SK-N-SH (cell line): Measurements from ENCODE around the gene ACSF3. TPM values are rescaled to one million over a fixed set of nuclear protein-coding genes. Genes with fewer than 3 reads are reported as not detected.

Experiments
- CTCF ChIA-PET: fragments of 300-600, 350-600 bp; formaldehyde crosslinking; extraction: SDS; loops from one replicate; lab custom pipeline; 2021; lab: Yijun Ruan, JAX
- POLR2A ChIA-PET: fragments of 350-600 bp; sonication (Branson Sonifier 250); formaldehyde crosslinking; extraction: SDS; loops from one replicate; lab custom pipeline; 2020; ENCODE audit warnings: antibody characterized with exemption, inconsistent platforms; lab: Yijun Ruan, JAX
- DNase-seq: peaks from one replicate; pipeline ENCODE4 v3.0.0; 2012
- H2AFZ ChIP-seq: fragments of 200-600 bp; sonication (generic); 2 replicates; pipeline ENCODE4 v1.8.1; 2016; ENCODE audit warnings: antibody characterized with exemption, mild to moderate bottlenecking, low read depth
- H3F3A ChIP-seq: fragments of 200-600 bp; sonication (generic); replicated peaks from 2 replicates; pipeline ENCODE3; 2016; ENCODE audit warnings: antibody characterized with exemption, mild to moderate bottlenecking; ENCODE audit not compliant: insufficient read depth
- H3K27ac ChIP-seq, 2 experiments: fragments of 200-500 bp in 1 of 2; fragments of 200-600 bp in 1 of 2; sonication (Bioruptor generic) in 1 of 2; sonication (generic), shearing (Covaris generic) in 1 of 2; 2 replicates each; pipeline versions ENCODE4 v1.5.1 to v1.6.1; 2014 to 2016; ENCODE audit warnings: low read depth in 2 of 2, inconsistent platforms in 1 of 2, low read length in 1 of 2, mild to moderate bottlenecking in 1 of 2, mixed read lengths in 1 of 2
- H3K27me3 ChIP-seq: fragments of 200-600 bp; sonication (generic), shearing (Covaris generic); 2 replicates; pipeline ENCODE4 v1.6.1; 2016; ENCODE audit warnings: mixed run types; ENCODE audit not compliant: insufficient read depth
- H3K36me3 ChIP-seq, 2 experiments: fragments of 200-500 bp in 1 of 2; fragments of 200-600 bp in 1 of 2; sonication (Bioruptor generic) in 1 of 2; sonication (generic) in 1 of 2; replicated peaks in 1 of 2; 2 replicates each; pipeline versions ENCODE3 to v1.5.1; 2014 to 2016; ENCODE audit warnings: low read length in 1 of 2, mild to moderate bottlenecking in 1 of 2; ENCODE audit not compliant: insufficient read depth in 2 of 2, control insufficient read depth in 1 of 2
- H3K4me1 ChIP-seq, 2 experiments: fragments of 200-500 bp in 1 of 2; fragments of 200-600 bp in 1 of 2; sonication (Bioruptor generic) in 1 of 2; sonication (generic), shearing (Covaris generic) in 1 of 2; 2 replicates each; pipeline versions ENCODE4 v1.5.1 to v1.6.1; 2014 to 2016; ENCODE audit warnings: low read depth in 1 of 2, low read length in 1 of 2, mixed run types in 1 of 2; ENCODE audit not compliant: insufficient read depth in 2 of 2, control insufficient read depth in 1 of 2
- H3K4me2 ChIP-seq: fragments of 200-600 bp; sonication (generic), shearing (Covaris generic); 2 replicates; pipeline ENCODE4 v1.6.1; 2017; ENCODE audit warnings: mixed run types
- H3K4me3 ChIP-seq, 2 experiments: fragments of 200-500 bp in 1 of 2; fragments of 200-600 bp in 1 of 2; sonication (Bioruptor generic) in 1 of 2; sonication (generic), shearing (Covaris generic) in 1 of 2; 2 replicates each; pipeline versions ENCODE4 v1.5.1 to v1.8.1; 2014 to 2016; ENCODE audit warnings: low read depth in 2 of 2, inconsistent platforms in 1 of 2, low read length in 1 of 2, mild to moderate bottlenecking in 1 of 2, mixed read lengths in 1 of 2, moderate library complexity in 1 of 2
- H3K79me2 ChIP-seq: fragments of 200-600 bp; sonication (generic); 2 replicates; pipeline ENCODE4 v1.8.1; 2017; ENCODE audit warnings: mild to moderate bottlenecking; ENCODE audit not compliant: insufficient read depth
- H3K9ac ChIP-seq: fragments of 200-600 bp; sonication (generic); 2 replicates; pipeline ENCODE4 v1.6.1; 2017; ENCODE audit warnings: mixed run types
- H3K9me2 ChIP-seq: fragments of 200-600 bp; sonication (generic); 2 replicates; pipeline ENCODE4 v1.6.1; 2017; ENCODE audit warnings: mixed run types
- H3K9me3 ChIP-seq: fragments of 200-600 bp; sonication (generic); 2 replicates; pipeline ENCODE4 v1.6.1; 2017; ENCODE audit warnings: mixed run types, mild to moderate bottlenecking, moderate library complexity
- H4K20me1 ChIP-seq: fragments of 200-600 bp; sonication (generic); 2 replicates; pipeline ENCODE4 v1.6.1; 2017; ENCODE audit warnings: mild to moderate bottlenecking, mixed run types; ENCODE audit not compliant: insufficient read depth
- CHD2 ChIP-seq: fragments of 150-350 bp; IDR thresholded peaks from 2 replicates; pipeline ENCODE4 v1.6.1; 2018; ENCODE audit warnings: low read length; ENCODE audit not compliant: partially characterized antibody
- ELF1 ChIP-seq: IDR thresholded peaks from 2 replicates; pipeline ENCODE4 v1.4.0; 2012
- EP300 ChIP-seq, 2 experiments: IDR thresholded peaks; 2 replicates each; pipeline versions ENCODE4 v1.4.0 to v1.6.1; 2012; ENCODE audit warnings: borderline replicate concordance in 1 of 2, low read depth in 1 of 2, low read length in 1 of 2
- EZH2phosphoT487 ChIP-seq: fragments of 200-600 bp; sonication (generic); IDR thresholded peaks from 2 replicates; pipeline ENCODE4 v1.6.1; 2017; ENCODE audit warnings: low read depth, mixed run types, mild to moderate bottlenecking, antibody characterized with exemption, moderate library complexity, borderline replicate concordance
- FOXM1 ChIP-seq: IDR thresholded peaks from 2 replicates; pipeline ENCODE4 v1.4.0; 2012; ENCODE audit warnings: low read depth, mild to moderate bottlenecking
- JUND ChIP-seq: IDR thresholded peaks from 2 replicates; pipeline ENCODE4 v1.4.0; 2012
- MEF2A ChIP-seq: IDR thresholded peaks from 2 replicates; pipeline ENCODE4 v1.4.0; 2012; ENCODE audit warnings: low read depth, borderline replicate concordance
- MXI1 ChIP-seq: IDR thresholded peaks from 2 replicates; pipeline ENCODE4 v1.6.1; 2012; ENCODE audit warnings: mild to moderate bottlenecking, low read depth, low read length, improper control_type of control experiment
- NFIC ChIP-seq: IDR thresholded peaks from 2 replicates; pipeline ENCODE4 v1.4.0; 2012; ENCODE audit warnings: borderline replicate concordance
- POLR2AphosphoS5 ChIP-seq: IDR thresholded peaks from 2 replicates; pipeline ENCODE4 v1.6.1; 2012; ENCODE audit warnings: low read depth, low read length
- REST ChIP-seq: IDR thresholded peaks from 2 replicates; pipeline ENCODE4 v1.6.1; 2012; ENCODE audit warnings: mild to moderate bottlenecking, low read depth, low read length, moderate library complexity
- RXRA ChIP-seq: IDR thresholded peaks from 2 replicates; pipeline ENCODE4 v1.4.0; 2012; ENCODE audit warnings: low read depth, mild to moderate bottlenecking, borderline replicate concordance
- SMC3 ChIP-seq: IDR thresholded peaks from 2 replicates; pipeline ENCODE4 v1.6.1; 2012; ENCODE audit warnings: low read depth, low read length, improper control_type of control experiment
- USF1 ChIP-seq: IDR thresholded peaks from 2 replicates; pipeline ENCODE4 v1.4.0; 2012; ENCODE audit warnings: low read depth, borderline replicate concordance
- USF2 ChIP-seq: fragments of 150-350 bp; IDR thresholded peaks from 2 replicates; pipeline ENCODE4 v1.6.1; 2017; ENCODE audit warnings: antibody characterized with exemption, low read length, low read depth, borderline replicate concordance
- YY1 ChIP-seq: IDR thresholded peaks from 2 replicates; pipeline ENCODE4 v1.4.0; 2012; ENCODE audit warnings: low read depth, mild to moderate bottlenecking
- ZBTB33 ChIP-seq: IDR thresholded peaks from 2 replicates; pipeline ENCODE4 v1.4.0; 2012; ENCODE audit warnings: low read depth, borderline replicate concordance
- WGBS: methylation state at CpG from one replicate; pipeline ENCODE4 v1.1.6; 2017; ENCODE audit warnings: low lambda C conversion rate; 5-methylcytosine and 5-hydroxymethylcytosine counted together
- polyA plus RNA-seq, 3 experiments: library from polyadenylated mRNA; depleted of rRNA; stranded (reverse); fragments of >200 nt; gene quantifications; 2 replicates each; pipeline ENCODE4 v1.2.3, GENCODE V29; 2012

ACSF3 gene
- polyA plus RNA-seq, 1 of the 3 experiments (the other 2 are of a cell fraction): 18.8 TPM

GRCh38 chr16:89050868-89051311, 42.8 kb upstream of the ACSF3 start:
- WGBS: 83% methylated on average over 9 of the region's 23 CpGs
- Histone ChIP-seq H3K27ac (no peak overlapping the region), H3K79me2 (no peaks in the 10 kb centered on the region), H3K4me3 (no peak overlapping the region), H3K9me3 (no peaks in the 10 kb centered on the region), H3K27me3 (peaks cover 14% of the 10 kb centered on the region; the same call in 1 of the 2 replicates), H3K36me3 (no peaks in the 10 kb centered on the region), H3K9me2 (no peaks in the 10 kb centered on the region), H2AFZ (no peak overlapping the region), H3K9ac (no peak overlapping the region), H3F3A (no peaks in the 10 kb centered on the region), H3K4me1 (peaks cover 0 to 36% of the 10 kb centered on the region in 2 experiments; a peak in 1 of 4 replicates), H3K4me2 (no peak overlapping the region), H4K20me1 (no peaks in the 10 kb centered on the region)
- TF ChIP-seq YY1 (no peak), USF2 (no peak), MXI1 (no peak), JUND (no peak), POLR2AphosphoS5 (no peak), NFIC (no peak), RXRA (no peak), MEF2A (no peak), ELF1 (no peak), ZBTB33 (no peak), EP300 (IDR thresholded peaks at IDR 0.05; ENCODE audit: borderline replicate concordance in 1 of 2, low read depth in 1 of 2, low read length in 1 of 2) (no peak), FOXM1 (no peak), USF1 (no peak)
- ChIA-PET CTCF (interaction anchor here (1.0 to 4.2 kb wide), 4 partner anchors 11 to 238 kb away, joined by 3 to 29 read pairs (median 3); no protein-coding TSS in a partner anchor), POLR2A (interaction anchor here (1.1 kb wide), 1 partner anchor 43 kb away, joined by 4 read pairs; the partner anchor contains the start of gene ACSF3)
- DNase-seq: no peak

GRCh38 chr16:89051521-89052166, 42.0 kb upstream of the ACSF3 start:
- 10% methylated on average over 3 of the region's 22 CpGs for WGBS
- ChIA-PET CTCF (interaction anchor here (0.8 to 4.2 kb wide), 6 partner anchors 33 to 239 kb away, joined by 3 to 29 read pairs (median 4); no protein-coding TSS in a partner anchor), POLR2A (interaction anchor here (1.1 kb wide), 1 partner anchor 42 kb away, joined by 4 read pairs; the partner anchor contains the start of gene ACSF3)
- Histone ChIP-seq H3K36me3 (no peaks in the 10 kb centered on the region), H4K20me1 (no peaks in the 10 kb centered on the region), H3K27ac (no peak overlapping the region), H3K27me3 (peaks cover 14% of the 10 kb centered on the region; the same call in 1 of the 2 replicates), H3F3A (no peaks in the 10 kb centered on the region), H2AFZ (no peak overlapping the region), H3K4me2 (peak overlapping the region; percentile 92), H3K9ac (no peak overlapping the region), H3K9me2 (no peaks in the 10 kb centered on the region), H3K4me1 (peaks cover 0 to 36% of the 10 kb centered on the region in 2 experiments; a peak in 1 of 4 replicates), H3K79me2 (no peaks in the 10 kb centered on the region), H3K4me3 (peak overlapping the region; percentile 53 to 62; a peak in 3 of 4 replicates), H3K9me3 (no peaks in the 10 kb centered on the region)
- peak; percentile 71 for DNase-seq
- TF ChIP-seq EZH2phosphoT487 (no peak), ZBTB33 (no peak), SMC3 (no peak), REST (no peak), CHD2 (no peak)
